ENCODE measurements around the gene FIGN. TPM values are rescaled to one million over a fixed set of nuclear protein-coding genes. Genes with fewer than 3 reads are reported as not detected.

FIGN gene
- polyA plus RNA-seq, 1 donor from 2014 or later: 0.71 TPM

DNA sequence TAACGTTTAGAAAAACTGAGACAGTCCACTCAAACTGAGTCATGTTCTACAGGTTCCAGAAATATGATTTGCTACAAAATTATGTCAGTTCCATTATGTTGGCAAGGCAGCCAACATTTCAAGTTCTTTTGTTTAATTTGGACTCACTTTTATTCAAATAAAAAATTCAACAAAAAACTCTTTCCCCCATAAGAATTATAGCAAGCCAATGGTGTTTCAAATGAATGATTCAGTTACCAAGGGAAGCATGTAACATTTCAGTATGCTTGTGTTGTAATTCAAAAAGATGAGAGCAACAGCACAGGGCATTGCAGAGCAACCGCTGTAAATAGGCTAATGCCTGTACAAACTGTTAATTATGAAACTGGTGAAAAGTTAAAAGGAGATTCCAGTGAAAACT, 140.8 kb downstream of the FIGN start:
- H3K9me2 ChIP-seq (ENCODE audit: insufficient read depth, low read length): no peaks in the 10 kb centered on the region
- H3K9ac ChIP-seq (ENCODE audit: low read length): no peak overlapping the region
- H3K27me3 ChIP-seq (ENCODE audit: insufficient read depth, low read depth, low read length): no peaks in the 10 kb centered on the region
- no peaks in the 10 kb centered on the region for H3K9me3 ChIP-seq (ENCODE audit: low read length)
- H3K4me3 ChIP-seq (ENCODE audit: low read length): no peak overlapping the region
- H3F3A ChIP-seq (ENCODE audit: insufficient read depth, low read length, poor library complexity, severe bottlenecking): peaks cover 13% of the 10 kb centered on the region
- no peak overlapping the region for H2AFZ ChIP-seq (ENCODE audit: low read depth, low read length)
- no peaks in the 10 kb centered on the region for H3K79me2 ChIP-seq (replicated peaks; ENCODE audit: insufficient read depth, low read length)
- TF ChIP-seq, protein P1, sequence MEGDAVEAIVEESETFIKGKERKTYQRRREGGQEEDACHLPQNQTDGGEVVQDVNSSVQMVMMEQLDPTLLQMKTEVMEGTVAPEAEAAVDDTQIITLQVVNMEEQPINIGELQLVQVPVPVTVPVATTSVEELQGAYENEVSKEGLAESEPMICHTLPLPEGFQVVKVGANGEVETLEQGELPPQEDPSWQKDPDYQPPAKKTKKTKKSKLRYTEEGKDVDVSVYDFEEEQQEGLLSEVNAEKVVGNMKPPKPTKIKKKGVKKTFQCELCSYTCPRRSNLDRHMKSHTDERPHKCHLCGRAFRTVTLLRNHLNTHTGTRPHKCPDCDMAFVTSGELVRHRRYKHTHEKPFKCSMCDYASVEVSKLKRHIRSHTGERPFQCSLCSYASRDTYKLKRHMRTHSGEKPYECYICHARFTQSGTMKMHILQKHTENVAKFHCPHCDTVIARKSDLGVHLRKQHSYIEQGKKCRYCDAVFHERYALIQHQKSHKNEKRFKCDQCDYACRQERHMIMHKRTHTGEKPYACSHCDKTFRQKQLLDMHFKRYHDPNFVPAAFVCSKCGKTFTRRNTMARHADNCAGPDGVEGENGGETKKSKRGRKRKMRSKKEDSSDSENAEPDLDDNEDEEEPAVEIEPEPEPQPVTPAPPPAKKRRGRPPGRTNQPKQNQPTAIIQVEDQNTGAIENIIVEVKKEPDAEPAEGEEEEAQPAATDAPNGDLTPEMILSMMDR (IDR thresholded peaks at IDR 0.05; ENCODE audit: poor library complexity, severe bottlenecking): no peak
- TF ChIP-seq EP300 (conservative IDR thresholded peaks at IDR 0.05; ENCODE audit: poor library complexity, severe bottlenecking) (no peak), SMC3 (conservative IDR thresholded peaks at IDR 0.05; ENCODE audit: poor library complexity) (no peak), TAF1 (IDR thresholded peaks at IDR 0.05; ENCODE audit: low read depth) (no peak), EZH2 (IDR thresholded peaks at IDR 0.05; ENCODE audit: borderline replicate concordance, insufficient read depth, low read length, poor library complexity, severe bottlenecking) (no peak), MXI1 (conservative IDR thresholded peaks at IDR 0.05; ENCODE audit: poor library complexity, severe bottlenecking) (no peak), RAD21 (conservative IDR thresholded peaks at IDR 0.05) (no peak), POLR2AphosphoS5 (IDR thresholded peaks at IDR 0.05) (no peak)
- TF ChIP-seq, protein P2, sequence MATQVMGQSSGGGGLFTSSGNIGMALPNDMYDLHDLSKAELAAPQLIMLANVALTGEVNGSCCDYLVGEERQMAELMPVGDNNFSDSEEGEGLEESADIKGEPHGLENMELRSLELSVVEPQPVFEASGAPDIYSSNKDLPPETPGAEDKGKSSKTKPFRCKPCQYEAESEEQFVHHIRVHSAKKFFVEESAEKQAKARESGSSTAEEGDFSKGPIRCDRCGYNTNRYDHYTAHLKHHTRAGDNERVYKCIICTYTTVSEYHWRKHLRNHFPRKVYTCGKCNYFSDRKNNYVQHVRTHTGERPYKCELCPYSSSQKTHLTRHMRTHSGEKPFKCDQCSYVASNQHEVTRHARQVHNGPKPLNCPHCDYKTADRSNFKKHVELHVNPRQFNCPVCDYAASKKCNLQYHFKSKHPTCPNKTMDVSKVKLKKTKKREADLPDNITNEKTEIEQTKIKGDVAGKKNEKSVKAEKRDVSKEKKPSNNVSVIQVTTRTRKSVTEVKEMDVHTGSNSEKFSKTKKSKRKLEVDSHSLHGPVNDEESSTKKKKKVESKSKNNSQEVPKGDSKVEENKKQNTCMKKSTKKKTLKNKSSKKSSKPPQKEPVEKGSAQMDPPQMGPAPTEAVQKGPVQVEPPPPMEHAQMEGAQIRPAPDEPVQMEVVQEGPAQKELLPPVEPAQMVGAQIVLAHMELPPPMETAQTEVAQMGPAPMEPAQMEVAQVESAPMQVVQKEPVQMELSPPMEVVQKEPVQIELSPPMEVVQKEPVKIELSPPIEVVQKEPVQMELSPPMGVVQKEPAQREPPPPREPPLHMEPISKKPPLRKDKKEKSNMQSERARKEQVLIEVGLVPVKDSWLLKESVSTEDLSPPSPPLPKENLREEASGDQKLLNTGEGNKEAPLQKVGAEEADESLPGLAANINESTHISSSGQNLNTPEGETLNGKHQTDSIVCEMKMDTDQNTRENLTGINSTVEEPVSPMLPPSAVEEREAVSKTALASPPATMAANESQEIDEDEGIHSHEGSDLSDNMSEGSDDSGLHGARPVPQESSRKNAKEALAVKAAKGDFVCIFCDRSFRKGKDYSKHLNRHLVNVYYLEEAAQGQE (IDR thresholded peaks at IDR 0.05; ENCODE audit: borderline replicate concordance): no peak
- no peaks in the 10 kb centered on the region for H3K36me3 ChIP-seq (ENCODE audit: insufficient read depth, low read length)
- no peaks in the 10 kb centered on the region for H4K20me1 ChIP-seq (ENCODE audit: insufficient read depth)
- H3K4me2 ChIP-seq (ENCODE audit: low read length): peak overlapping the region; percentile 5
- H3K27ac ChIP-seq (ENCODE audit: low read length): no peak overlapping the region

DNA sequence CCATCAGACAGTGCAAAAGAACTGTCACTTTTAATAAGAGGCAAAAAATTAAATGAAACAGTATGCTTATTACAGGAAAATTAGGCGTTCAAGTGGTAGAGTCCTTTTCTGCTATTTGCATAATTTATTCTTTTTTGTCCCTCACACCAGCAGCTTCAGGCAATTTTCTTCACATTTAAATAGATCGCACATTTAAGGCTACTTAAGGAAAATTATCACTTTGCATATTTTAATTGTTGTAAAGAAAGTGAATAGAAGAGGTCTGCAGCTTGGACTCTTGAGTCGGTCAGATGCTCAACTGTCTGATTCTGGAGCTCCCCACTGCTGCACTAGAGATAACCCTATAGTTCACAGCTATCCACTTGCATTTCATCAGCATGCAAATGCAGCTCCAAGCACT, 141.3 kb downstream of the FIGN start:
- Histone ChIP-seq H4K20me1 (ENCODE audit: insufficient read depth) (no peaks in the 10 kb centered on the region), H3K4me3 (ENCODE audit: low read length) (peak overlapping the region; percentile 43), H3K27ac (ENCODE audit: low read length) (no peak overlapping the region), H2AFZ (ENCODE audit: low read depth, low read length) (no peak overlapping the region), H3K9ac (ENCODE audit: low read length) (no peak overlapping the region), H3K9me2 (ENCODE audit: insufficient read depth, low read length) (no peaks in the 10 kb centered on the region), H3K4me2 (ENCODE audit: low read length) (peak overlapping the region; percentile 10), H3K27me3 (ENCODE audit: insufficient read depth, low read depth, low read length) (no peaks in the 10 kb centered on the region), H3K36me3 (ENCODE audit: insufficient read depth, low read length) (no peaks in the 10 kb centered on the region), H3K79me2 (replicated peaks; ENCODE audit: insufficient read depth, low read length) (no peaks in the 10 kb centered on the region), H3F3A (ENCODE audit: insufficient read depth, low read length, poor library complexity, severe bottlenecking) (peaks cover 13% of the 10 kb centered on the region), H3K9me3 (ENCODE audit: low read length) (no peaks in the 10 kb centered on the region)
- TF ChIP-seq POLR2AphosphoS5 (IDR thresholded peaks at IDR 0.05) (no peak), EZH2 (IDR thresholded peaks at IDR 0.05; ENCODE audit: borderline replicate concordance, insufficient read depth, low read length, poor library complexity, severe bottlenecking) (no peak), EP300 (conservative IDR thresholded peaks at IDR 0.05; ENCODE audit: poor library complexity, severe bottlenecking) (no peak), MXI1 (conservative IDR thresholded peaks at IDR 0.05; ENCODE audit: poor library complexity, severe bottlenecking) (no peak), SMC3 (conservative IDR thresholded peaks at IDR 0.05; ENCODE audit: poor library complexity) (no peak), RAD21 (conservative IDR thresholded peaks at IDR 0.05) (no peak), TAF1 (IDR thresholded peaks at IDR 0.05; ENCODE audit: low read depth) (no peak)
- TF ChIP-seq, protein P1 (IDR thresholded peaks at IDR 0.05; ENCODE audit: poor library complexity, severe bottlenecking): no peak
- TF ChIP-seq, protein P2 (IDR thresholded peaks at IDR 0.05; ENCODE audit: borderline replicate concordance): no peak
